Dermis microvascular lymphatic vessel endothelial cell (primary cell): ENCODE measurements around the gene C17orf114.
"Not testable (repeated sequence)": the region's sequence is repeated elsewhere in the genome, so short reads cannot be mapped to it uniquely, and the experiment has no call there.

ENCODE experiments used
- DNase-seq, 2 donors: peaks; one replicate each; pipeline versions ENCODE4 v3.0.0 to v3.0.0-alpha.2; 2010; ENCODE audit warnings: low read depth in 2 of 2

C17orf114 gene

DNA sequence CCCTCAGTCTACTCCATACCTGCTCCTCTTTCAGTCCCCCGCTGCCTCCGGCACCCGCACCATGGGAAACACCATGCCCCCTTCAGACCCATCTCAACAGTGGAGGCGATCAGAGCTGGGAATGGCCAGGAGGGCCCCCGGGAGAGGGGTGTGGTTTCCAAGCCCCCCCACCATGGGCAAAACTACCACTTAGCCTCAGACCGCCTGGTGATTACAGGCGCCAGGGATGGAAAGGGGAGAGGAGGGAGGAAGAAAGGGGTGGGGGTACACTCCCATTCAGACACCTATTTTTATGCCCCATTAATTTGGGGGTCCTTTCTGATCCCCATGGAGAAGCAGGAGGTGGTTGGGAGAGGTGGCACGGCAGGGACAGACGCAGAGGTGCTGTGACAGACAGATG, at the start of gene C17orf114:
TSS of gene C17orf114 (minus strand) at position 101 of the 400 bp plus-strand sequence.
- no peak for DNase-seq

DNA sequence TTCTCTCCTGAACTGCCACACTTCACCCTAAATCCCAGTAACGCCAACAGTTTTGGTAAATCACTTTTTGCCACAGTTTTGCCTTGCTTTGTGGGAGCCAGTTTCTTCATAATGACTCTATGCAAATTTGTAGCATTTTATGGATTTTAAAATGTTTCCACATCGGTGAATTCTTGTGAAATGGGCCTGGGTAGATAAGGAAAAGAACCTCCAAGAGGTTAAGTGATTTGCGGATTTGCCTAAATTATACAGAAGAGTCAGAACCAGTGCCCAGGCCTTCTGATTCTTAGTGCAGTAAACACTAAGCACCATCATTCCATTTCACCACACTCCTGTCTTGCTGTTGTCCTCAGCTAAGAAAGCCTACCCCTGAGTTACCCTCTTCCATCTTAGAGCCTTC, 49.0 kb upstream of the C17orf114 start:
- no peak for DNase-seq

DNA sequence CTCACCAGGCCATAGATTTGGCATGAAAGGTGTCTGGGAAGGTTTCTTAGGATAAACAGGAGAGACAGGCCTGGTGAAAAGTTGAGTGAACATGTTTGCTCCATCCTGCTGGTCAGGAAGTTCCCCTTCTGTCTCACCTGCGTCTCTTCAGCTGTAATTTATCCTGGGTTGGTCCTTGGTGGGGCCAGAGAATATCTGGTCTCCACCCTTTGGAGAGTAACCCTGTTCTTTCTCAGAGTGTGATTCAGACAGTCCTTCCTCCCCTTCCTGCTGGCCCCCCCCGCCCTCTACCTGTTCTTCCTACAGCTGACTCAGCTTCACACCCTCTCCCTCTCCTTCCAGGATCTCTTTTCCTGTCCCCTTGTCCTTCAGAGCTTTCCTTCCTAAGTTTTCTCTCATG, 48.1 kb upstream of the C17orf114 start:
- peak in 1 of 2 donors; percentile 14 for DNase-seq

DNA sequence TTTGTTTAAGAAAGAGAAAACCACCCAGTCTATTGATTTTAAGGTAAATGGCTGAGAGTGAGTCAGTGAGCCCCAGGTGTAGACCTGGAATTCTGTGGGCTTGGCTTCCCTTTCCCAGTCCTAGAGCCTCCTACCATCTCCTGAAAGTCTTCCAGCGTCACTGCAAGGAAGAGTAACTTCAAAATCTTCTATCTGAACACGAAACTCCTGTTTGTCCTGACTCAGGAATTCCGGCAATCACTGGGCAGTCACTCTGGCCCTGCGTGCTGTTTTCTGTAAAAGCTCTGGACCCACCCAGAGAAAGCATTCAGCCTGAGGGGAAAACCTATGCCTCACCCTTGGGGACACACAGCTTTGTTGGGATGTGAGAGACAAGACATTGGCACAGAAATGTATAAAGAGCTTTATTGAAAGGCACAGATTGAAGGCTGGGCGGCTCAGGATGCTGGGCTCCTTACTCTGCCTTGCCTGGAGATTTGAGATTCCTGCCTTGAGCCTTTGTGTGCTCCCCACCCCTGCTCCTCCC, 46.9 kb upstream of the C17orf114 start:
- no peak for DNase-seq

DNA sequence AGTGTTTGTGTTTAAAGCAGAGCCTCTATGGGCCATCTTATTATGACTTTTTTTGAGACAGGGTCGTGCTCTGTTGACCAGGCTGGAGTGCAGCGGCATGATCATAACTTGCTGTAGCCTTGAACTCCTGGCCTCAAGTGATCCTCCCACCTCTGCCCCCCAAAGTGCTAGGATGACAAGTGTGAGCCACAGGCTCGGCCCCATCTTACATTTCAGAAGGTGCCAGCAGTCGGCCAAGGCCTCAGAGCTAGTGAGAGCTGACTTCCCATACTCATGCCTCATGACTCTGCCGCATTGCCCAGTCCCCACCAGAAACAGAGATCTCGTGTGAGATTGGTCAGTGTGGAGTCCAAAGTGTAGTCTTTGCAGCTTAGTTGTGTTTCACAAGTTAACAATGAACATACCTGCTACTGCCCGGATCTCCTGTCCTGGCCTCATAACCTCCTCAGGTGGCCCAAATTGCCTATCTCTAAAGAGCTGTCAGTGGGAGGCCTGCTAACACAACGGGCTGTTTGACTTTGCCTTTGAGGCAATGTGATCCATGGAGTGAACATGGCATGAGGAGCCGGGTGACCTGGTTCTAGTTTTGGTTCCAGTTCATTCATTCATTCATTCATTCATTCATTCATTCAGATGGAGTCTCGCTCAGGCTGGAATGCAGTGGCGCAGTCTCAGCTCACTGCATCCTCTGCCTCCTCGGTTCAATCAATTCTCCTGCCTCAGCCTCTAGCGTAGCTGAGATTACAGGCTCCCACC, 44.7 kb upstream of the C17orf114 start:
- DNase-seq = no peak

DNA sequence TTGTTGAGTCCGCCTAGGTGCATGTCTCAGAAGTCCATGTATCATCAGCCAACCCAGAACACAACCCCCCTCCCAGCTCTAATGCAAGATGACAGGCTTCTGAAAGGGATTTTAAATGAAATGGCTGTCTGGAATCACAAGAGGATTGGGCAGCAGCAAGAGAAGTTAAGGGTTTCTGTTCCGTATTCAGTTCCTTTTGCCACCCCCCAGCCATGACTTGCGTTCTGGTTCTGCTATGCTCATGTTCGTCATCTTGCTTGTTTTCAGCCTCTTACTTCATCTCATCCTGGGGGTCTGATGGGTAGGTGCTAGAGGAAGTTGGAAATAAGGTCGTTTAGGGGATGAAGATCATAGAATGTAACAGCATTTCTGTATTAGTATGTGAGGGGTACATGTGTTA, 43.0 kb upstream of the C17orf114 start:
- no peak for DNase-seq

DNA sequence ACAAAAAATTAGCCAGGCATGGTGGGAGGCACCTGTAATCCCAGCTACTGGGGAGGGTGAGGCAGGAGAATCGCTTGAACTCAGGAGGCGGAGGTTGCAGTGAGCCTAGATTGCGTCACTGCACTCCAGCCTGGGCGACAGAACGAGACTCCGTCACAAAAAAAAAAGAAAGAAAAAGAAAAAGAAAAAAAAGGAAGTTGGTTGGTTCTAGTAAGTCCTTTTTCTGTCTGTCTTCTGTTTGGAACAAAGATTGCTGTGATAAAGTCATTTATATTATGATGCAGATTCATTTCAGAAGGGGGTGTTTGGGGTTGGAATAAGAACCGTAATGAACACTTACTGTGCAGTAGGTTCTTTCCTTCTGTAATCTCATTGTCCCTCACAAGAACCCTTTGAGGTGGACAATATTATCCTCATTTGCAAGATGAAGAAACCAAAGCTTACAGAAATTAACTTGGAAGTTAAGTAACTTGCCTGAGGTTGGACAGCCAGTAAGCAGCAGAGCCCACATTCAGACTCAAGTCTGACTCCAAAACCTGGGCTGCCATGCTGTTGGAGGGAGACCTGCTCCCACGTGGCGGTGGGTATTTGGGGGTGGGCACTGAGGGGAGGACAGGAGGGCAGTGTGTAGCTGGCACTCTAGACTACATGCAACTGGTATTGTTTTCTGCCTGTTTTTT, 41.3 kb upstream of the C17orf114 start:
- DNase-seq = no peak

DNA sequence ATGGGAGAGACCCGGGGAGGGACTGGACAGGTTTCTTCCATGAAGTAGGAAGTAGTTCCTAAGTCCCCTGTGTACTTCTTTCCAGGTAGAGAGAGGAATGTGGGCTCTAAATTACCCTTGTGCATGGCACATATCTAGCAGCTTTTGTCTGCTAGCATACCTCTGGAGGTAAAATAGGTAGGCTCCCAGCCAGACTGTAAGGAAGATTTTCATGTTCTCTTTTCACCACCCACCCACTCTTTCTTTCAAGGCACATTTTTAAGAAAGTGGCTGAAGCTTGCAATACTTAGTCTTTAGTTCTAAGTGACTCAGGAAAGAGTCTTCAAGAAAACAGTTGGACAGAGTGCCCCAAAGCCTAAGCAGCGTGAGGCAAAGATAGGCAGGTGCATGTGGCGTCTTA, 40.2 kb upstream of the C17orf114 start:
- no peak for DNase-seq

DNA sequence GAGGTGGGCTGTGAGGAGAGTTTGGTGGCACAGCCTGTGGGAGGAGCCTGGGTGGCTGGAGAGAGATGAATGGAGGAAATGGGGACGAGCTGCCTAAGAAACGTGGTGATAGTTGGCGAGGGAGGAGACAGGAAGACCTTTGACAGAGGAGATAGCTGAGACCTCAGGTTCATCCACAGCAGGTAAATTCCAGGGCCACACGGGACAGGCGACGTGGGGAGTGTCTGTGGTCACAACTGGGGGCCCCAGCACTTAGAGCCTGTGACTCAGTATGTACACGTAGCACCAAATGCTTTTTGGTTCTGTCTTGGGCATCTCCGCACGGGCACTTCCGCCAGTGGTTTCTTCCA, 38.7 kb upstream of the C17orf114 start:
- DNase-seq = no peak

DNA sequence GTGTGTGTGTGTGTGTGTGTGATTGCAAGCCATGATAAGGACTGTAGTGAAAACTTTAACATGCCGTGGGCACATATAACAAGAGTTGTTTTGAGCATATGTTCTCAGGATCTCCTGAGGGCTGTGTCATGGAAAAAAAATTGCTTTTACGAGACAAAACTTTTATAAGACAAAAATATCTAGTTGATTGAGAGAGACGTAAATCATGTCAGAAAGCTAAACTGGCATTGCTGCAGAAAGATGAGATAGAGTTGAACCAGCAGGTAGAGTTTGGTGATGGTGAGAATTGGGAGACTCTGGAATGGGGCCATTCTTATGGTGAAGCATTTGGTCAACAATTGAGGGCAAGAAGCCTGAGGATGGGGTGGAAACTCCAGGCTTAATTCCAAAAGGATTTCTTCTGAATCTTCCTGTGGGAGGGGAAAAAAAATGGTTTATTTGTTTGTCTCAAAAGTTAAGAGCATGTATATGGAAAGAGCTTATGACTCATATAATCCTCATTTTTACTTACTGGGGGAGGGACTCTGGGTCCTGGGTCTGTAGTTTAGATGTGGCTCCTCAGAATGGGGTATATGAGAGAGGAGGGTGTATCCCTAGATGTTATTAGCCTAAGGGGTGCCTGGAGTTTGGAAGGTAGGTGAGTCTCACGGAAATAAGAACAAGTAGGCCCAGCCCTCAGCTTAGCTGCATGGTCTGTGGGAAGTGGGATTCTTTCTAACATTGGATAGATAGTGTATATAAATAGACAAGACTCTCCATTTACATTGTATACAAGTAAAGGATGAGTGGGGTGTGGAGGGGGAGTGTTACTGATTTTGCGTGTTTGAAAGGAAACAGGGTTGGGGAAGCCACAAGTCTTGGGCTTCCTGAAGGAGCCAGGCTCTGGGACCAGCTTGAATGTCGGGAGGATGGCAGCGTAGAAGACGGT, 38.1 kb upstream of the C17orf114 start:
- no peak for DNase-seq

DNA sequence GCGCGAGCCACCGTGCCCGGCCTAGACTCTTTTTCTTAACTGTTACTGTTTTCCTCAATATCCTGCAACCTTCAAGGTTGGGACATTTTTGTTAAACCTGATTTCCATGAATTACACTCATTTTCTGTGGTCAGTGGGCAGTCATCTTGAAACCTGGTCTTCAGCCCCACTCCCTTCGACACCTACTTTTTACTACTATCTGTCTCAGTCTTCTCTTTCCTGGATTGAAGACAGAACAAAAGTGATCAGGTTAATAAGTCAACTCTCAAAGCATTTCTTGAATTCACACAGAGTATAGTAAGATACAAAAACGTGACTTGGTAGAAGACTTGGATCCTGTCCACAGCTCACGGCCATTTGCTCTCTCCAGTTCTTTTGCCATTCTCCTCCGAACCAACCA, 37.1 kb upstream of the C17orf114 start:
- DNase-seq = no peak

DNA sequence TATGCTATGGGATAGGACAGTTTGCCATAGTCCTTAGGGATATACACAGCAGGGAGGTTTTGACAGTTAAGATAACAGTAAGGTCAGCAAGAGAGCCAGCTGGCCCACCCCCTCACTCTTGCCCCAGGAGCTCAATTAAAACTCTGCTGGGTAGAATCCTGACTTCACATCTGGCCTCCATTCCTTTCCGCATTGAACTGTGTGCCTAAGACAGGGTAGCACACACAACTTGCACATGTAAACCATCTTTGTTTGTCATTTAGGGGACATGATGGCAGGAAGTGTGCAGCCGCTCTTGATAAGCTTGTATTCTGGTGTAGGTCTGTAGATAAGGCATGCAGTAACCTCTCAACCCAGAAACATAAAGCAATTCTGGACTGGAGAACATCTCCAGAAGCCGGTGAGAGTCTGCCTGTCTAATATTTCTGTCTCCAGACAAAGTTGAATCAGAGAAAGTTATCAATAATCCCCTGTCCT, 36.2 kb upstream of the C17orf114 start:
- DNase-seq = no peak

DNA sequence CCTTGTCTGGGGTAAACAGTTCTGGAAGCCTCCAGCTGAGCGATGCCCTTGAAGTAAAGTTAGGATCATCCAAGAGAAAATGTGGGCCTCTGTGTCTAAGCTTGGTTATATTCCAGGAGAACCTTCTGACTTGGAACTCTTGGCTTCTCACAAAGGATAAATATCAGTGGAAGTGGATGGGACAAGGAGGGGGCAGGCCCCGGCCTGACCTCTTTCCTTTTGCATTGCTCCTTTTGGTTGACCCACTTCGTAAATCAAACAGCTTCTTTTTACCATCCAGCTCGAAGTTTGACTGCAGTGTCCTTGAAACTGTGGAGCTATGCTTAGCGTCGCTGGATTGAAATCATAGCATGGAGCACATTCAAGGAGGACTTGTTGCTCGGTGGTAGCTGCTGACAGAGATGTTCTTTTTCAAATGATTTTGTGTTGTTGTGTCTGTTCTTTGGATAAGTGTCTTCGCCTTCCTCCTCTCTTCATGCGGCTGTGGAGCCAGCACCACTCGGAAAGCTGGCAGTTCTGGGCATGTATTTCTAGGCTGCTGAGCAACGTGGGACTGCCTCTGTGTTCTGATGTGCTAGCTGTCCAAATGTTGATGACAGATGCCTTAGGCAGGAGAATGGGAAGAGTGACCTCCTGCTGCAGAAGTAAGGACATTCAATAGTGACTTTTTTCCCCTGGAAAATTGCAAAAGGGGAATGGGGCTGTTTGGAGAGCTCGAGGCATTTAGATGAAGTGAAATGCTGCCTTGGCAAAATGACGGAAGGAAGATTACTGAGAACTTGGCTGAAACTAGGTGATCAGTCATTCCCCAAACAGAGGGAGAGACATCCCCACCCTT, 35.6 kb upstream of the C17orf114 start:
- no peak for DNase-seq

DNA sequence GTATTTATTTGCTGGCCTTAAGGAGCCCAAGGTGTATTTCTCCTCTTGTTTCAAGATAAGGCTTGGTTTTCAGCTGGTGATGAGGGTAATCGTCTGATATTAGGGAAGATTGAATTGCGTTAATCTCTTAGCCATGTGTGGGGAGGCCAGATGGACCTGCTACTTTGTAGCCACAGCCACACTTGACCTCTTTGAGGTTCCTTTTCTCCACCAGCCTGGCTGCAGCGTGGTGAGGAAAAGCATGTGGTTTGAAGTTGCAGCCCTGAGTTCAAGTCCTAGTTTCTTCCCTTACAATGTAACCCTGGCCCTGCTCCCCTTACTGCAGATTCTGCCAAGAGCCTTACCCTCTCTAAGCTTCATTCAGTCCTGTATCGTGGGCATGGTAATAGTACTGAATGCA, 34.1 kb upstream of the C17orf114 start:
- no peak for DNase-seq

DNA sequence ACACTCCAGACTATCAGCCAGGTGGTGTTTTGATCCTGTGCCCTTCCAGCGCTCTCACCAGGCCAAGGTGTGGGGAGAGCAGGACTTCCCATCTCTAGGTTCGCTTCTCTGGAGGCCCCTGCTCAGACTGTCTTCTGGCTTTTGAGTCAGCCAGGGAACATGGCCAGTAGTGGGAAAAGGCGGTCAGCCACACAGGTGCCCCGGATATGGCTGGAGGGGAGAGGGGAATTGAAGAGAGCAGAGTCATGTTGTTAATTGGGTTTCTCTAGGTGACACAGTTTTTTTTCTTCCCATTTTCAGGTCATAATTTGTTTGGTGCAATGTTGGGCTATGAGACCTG, 32.5 kb upstream of the C17orf114 start:
- DNase-seq = no peak

DNA sequence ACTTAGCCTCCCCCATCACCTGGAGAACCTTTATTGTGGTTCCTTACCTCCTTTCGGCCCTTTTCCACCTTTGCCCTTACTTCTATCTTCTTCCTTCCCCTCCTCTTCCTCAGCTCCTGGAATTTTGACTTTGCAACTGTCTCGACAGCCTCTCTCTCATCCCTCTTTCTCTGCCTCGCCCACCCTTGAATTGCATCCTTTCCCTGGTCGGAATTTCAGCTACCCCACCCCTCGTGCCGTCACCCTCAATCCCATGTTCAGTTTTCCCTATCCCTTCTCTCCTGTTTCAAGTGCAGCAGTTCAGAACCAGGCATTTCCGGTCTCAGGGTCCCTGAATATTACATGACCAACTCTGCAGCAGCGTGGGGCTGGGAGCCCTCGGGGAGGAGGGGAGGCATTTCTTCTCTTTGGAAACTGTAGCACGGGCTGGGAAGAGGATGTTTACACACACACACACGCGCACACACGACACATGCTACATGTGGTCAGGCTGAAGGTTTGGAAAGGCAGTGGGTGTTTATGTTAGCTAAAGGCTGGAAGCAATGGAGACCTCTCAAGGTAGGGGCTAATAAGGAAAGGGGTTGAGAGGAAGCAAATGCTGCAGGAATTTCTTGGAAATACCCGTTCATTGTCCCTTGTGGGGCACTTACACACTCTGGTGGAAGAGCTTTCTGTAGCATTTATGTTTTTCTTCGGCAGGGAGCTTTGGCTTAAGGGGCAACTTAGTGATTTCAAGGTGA, 32.0 kb upstream of the C17orf114 start:
- peak; percentile 24 to 53 for DNase-seq

DNA sequence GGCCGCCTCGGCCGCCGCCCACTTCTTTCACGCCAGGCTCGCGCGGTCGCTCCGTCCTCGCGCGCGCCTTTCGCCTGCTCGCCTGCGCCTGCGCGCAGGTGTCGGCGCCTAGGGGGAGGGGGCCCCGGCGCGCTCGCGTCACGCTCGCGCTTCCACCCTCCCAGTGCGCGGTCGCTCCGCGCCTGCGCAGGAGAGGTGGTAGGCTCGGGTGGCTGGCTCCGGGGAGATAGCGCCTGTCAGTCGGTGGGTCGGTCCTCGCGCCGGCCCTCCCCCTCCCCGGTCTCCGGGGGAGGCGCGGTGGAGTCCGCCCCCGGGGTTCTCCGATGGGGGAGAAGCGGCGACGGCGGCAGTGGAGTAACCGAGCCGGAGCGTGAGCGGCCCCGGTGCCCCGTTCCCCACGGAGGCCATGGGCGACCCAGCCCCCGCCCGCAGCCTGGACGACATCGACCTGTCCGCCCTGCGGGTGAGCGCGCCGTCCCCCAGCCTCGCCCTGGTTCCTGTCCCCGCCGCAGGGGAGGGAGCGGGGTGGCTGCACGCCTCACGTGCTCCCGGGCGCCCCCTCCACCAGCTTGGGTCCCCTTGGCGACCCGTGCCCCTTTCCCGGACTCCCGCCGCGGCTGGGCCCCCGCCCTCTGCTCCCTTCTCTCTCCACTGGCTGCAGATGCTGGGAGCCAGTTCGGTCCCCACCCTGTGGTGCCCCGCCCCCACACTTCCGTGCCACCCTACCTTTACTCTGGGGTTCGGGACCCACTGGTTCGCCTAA, 31.2 kb upstream of the C17orf114 start, which contains the start of gene MINK1:
TSS of gene MINK1 (plus strand) at position 163 of the 763 bp plus-strand sequence. CDS start at position 407, 244 bp downstream.
- peak; percentile 88 to 94 for DNase-seq

DNA sequence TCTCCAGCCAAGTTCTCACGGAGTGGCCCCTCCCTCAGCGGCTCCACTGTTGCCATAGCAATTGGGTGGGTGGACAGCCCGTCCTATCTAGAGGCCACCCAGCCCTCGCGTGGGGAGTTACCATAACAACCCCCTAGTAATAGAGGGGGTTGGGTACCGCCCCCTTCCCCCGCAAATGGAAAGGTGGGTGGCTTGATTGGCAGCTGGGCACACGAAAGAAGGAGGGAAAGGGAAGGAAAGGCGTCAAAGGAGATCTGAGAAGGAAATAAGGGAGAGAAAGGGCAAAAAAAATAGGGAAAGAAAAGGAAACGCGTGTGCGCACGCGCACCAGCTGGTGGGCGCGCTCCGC, 30.7 kb upstream of the C17orf114 start:
- DNase-seq = not testable (repeated sequence)

DNA sequence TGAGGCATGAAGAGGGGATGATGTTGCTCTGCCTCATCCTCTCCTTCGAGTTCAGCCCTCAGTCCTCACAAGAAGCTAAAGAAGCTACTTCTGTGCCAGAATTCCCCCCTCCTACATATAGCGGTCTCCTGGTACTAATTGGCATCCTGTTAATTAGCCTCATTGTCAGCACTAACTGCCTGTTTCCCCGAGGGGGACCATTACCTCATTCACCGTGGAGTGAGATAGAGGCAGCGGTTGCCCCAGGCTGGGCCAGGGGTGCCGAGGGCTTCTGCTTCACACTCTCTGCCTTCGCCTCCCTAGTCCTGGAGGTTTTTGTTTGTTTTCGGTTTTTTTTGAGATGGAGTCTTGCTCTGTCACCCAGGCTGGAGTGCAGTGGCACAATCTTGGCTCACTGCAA, 25.3 kb upstream of the C17orf114 start:
- DNase-seq = no peak
